HG02759 (cell line): ENCODE data around the gene TEX47.

Experiments
- ATAC-seq: cut with Tn5 transposase; IDR thresholded peaks from one replicate; pipeline ENCODE4 v1.9.1; 2021; ENCODE audit warnings: mild to moderate bottlenecking, moderate library complexity; ENCODE audit not compliant: unreplicated experiment

The TEX47 gene

GRCh38 chr7:88756802-88757201 lies 38.7 kb downstream of the TEX47 start:
- no peak for ATAC-seq

GRCh38 chr7:88746126-88746525 lies 49.4 kb downstream of the TEX47 start:
- no peak for ATAC-seq
